HG03442 (cell line): ENCODE data around the gene ATP1A1.
A peak's percentile ranks its signal among the peaks of the same experiment; 100 is the strongest.

ENCODE experiments used
- ATAC-seq: cut with Tn5 transposase; IDR thresholded peaks from one replicate; pipeline ENCODE4 v1.9.1; 2021; ENCODE audit warnings: mild to moderate bottlenecking, moderate library complexity; ENCODE audit not compliant: unreplicated experiment

Gene ATP1A1

DNA sequence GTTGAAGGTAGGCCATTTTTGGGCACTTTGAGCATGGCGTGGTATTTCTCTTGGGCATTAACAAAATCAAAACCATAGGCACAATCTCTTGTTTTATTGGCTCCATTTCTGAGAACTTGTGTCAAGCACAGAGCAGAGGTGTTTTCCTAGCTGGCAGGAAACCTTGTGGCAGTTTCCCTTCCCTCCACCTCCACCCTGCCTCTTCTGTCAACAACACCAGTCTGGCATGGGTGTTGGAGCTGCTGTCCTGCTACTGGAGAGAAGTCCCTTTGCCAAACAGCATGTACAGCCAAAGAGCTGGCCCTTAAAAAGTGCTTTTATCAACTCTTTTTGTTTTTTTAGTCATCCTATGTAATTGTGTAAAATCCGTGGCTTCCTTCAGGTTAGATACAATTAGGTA is 16.0 kb downstream of the ATP1A1 start:
- ATAC-seq = no peak

DNA sequence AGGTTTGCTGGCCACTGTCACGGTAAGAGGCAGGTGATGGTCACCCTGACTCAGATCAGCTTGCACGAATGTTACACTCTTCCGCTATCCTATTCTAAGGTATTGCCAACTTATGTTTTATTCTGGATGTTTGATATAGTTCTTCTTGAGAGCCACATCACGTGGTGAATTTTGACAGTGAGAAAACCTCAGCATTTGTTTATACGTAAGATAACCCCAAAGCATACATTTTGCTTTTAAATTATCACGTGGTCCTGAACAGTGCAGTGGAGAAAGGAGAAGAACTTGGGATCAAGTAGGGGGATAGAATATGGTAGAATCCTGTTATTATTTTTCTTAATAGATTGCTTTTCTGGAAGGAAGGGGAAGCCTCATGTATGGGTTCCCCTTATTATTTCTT is 16.6 kb downstream of the ATP1A1 start:
- no peak for ATAC-seq

- ATAC-seq = peak; percentile 96
Observed at GRCh38 chr1:116390195-116390594, 17.2 kb downstream of the ATP1A1 start.

GRCh38 chr1:116391185-116391584 is 18.1 kb downstream of the ATP1A1 start:
- ATAC-seq = no peak

DNA sequence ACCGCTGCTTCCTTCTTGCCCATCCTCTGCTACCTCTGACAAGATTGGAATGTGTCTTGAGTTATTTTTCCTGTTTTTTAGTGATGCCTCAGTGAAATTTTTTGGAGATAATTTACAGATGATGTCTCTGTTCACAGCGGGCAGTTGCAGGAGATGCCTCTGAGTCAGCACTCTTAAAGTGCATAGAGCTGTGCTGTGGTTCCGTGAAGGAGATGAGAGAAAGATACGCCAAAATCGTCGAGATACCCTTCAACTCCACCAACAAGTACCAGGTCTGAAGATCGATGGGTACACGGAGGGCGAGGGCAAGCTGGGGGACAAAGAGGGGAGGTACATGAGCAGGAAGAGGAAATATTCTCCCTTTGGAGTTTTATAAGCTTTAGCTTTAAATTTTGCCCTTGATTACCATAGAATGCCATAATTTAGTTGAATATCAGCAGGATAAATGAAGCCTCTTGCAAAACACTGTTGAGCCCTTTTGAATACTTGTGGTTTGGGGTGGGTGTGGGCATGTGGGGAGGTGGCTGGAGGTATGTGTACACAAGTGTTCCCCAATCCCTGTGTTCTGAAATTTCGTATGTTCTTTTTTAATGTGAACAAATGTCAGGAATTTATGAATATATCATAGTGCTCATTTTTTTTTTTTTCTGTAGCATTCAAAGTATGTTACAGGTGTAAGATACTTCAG is 19.8 kb downstream of the ATP1A1 start:
- no peak for ATAC-seq

- no peak for ATAC-seq
Observed at GRCh38 chr1:116393792-116394191, 20.7 kb downstream of the ATP1A1 start.

DNA sequence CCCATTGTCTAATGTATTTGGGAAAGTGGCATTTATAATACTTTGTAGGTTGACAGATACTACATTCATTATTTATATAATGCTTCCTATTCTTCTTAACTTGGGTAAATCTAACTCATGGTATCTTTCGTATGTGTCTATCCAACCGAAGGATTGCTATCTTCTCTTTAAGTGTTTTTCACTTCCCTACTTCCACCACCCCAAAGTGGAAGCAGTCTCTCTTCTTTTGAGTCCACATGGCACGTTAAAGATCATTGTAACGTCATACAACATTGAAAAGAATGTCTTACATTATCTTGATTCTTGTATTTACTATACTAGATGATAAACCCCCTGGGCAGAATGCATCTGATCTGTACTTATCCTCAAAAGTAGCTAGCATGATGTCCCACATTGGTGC is 21.2 kb downstream of the ATP1A1 start:
- no peak for ATAC-seq

DNA sequence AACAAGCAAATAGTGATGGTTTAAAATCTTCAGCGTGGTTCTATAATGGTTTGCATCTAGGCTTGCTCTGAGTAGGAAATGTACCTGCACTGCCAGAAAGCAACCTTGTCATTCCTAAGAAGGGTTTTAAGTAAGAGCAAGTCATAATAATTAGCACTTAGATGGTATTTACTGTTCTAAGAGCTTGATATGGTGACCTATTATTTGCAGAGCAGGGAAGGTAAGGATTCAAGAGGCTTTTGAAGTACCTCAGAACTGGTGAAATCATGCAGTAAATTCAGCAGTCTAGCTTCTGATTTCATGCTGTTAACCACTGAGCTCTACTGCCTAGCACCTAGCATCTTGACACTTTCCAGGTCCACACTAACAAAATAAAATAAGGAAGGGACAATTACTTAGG is 23.7 kb downstream of the ATP1A1 start:
- ATAC-seq = no peak

GRCh38 chr1:116397728-116398127 is 24.7 kb downstream of the ATP1A1 start:
- no peak for ATAC-seq

DNA sequence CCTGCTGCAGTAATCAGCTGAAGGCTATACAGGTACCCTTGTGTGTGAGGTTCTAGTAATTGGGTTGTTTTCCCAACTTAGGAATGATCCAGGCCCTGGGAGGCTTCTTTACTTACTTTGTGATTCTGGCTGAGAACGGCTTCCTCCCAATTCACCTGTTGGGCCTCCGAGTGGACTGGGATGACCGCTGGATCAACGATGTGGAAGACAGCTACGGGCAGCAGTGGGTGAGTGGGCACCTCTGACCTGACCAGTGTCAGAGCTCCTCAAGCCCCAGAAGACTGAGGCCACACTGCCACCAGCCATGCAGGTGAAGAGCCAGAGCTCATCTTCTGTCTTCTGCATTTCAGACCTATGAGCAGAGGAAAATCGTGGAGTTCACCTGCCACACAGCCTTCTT is 27.7 kb downstream of the ATP1A1 start:
- ATAC-seq = no peak

DNA sequence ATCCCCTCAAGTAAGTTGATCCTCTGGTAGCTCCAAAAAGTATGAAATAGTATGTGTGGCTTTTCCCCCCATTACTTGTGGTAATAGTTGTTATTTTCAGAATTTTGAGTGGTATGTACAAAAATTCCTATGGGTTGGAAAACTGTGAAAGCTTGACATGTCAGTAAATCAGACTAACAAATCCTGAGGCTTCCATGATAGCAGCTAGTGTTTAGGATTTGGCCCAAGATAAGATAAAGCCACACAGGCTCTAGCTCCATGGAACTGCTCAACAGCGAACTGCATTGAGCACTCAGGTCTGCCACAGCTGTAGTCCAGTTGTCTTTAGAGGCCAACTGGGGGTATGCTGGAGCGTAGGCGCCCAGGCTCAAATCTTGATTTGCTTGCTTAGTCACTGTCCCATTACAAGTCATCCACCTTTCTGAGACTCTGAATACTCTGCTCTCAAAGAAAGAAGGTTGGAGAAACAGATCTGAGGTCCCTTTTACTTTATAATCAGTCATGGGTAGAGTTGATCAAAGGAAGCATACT is 28.7 kb downstream of the ATP1A1 start:
- ATAC-seq = no peak

- ATAC-seq = no peak
Observed at GRCh38 chr1:116402333-116402732, 29.3 kb downstream of the ATP1A1 start.

DNA sequence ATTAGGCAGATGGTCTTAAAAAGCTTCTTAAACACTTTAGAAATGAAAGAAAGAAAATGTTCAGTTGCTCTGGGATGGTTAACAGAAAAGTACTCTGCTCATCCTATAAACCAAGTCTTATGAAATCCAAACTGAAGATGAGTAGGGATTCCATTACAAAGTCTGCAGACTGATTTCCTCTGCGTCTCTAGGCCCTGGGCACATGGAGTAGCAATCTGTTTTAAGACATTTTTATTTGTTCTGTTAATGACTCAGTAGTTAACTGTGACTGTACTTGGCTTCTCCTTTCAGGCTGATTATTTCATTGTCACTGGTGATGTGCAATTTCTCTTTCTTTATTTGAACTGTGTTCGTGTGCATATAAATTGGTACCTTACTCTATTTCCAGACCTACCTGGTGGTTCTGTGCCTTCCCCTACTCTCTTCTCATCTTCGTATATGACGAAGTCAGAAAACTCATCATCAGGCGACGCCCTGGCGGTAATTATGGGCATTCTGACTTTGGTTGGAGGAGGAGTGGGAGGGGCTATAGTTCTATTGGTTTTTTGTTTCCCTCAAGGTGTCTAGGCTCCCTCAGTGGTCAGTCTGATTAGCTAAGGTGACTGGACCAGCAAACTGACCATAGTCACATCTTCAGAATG is 30.6 kb downstream of the ATP1A1 start:
- ATAC-seq = no peak

- no peak for ATAC-seq
Observed at GRCh38 chr1:116404699-116405098, 31.7 kb downstream of the ATP1A1 start.

DNA sequence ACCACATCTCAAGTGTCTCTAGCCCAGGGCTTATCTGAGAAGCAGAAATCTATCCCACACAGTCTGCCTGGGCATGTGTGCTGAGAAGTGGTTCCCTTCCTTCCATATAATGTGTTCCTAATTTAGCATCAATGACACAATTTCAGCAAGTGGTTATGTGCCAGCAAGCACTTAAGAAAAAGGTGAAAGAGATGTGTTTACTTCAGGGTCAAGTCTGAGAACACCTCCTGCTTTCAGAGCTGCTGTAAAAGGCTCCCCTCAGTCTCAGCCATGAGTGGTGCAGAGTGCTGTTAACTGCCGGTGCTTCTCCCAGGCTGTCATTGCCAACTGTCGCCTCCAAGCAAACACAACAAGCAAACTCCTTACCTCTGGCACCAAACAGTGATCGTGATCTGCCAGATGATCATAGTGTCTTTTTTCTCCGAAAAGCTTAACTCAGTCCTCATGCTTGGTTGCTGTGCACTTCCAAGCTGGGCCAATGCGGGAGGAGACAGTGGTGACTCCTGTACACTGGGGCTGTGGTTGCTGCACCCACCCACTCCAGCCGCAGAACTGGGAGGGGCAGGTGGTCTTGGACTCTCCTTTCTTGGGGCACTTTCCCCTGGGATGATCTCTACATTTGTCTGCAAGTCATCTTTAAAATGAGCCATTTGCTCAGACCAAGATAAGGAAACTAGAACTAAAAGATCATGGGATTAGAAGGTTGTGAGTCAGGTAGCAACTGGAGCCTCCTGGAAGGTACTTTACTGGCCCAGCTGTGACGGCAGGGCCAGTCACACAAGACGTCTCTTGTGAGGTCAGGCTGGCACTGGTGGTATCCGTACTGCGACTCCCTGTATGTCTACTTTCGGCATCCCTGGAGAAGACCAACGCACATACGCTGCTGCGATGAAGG is 32.4 kb downstream of the ATP1A1 start:
- ATAC-seq = no peak

DNA sequence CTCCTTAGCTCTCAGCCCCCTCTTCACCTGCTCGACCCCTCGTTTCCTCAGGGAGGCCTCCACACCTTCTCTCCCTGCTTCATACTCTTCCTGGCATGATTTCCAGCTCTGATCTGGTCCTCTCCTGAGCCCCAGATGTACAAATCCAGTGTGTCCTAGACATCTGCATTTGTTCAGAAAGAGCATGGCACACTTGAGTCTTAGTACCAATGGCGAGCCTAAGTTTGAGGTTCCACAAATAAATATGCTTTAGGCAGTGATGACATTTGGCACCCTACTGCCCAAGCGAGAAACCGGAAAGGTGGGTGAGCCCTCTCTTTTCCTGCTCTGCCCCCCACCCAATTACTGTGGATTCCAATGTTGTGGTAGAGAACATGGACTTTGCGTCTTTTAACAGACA is 34.0 kb downstream of the ATP1A1 start:
- ATAC-seq = no peak

- ATAC-seq = no peak
Observed at GRCh38 chr1:116408193-116408592, 35.1 kb downstream of the ATP1A1 start.

DNA sequence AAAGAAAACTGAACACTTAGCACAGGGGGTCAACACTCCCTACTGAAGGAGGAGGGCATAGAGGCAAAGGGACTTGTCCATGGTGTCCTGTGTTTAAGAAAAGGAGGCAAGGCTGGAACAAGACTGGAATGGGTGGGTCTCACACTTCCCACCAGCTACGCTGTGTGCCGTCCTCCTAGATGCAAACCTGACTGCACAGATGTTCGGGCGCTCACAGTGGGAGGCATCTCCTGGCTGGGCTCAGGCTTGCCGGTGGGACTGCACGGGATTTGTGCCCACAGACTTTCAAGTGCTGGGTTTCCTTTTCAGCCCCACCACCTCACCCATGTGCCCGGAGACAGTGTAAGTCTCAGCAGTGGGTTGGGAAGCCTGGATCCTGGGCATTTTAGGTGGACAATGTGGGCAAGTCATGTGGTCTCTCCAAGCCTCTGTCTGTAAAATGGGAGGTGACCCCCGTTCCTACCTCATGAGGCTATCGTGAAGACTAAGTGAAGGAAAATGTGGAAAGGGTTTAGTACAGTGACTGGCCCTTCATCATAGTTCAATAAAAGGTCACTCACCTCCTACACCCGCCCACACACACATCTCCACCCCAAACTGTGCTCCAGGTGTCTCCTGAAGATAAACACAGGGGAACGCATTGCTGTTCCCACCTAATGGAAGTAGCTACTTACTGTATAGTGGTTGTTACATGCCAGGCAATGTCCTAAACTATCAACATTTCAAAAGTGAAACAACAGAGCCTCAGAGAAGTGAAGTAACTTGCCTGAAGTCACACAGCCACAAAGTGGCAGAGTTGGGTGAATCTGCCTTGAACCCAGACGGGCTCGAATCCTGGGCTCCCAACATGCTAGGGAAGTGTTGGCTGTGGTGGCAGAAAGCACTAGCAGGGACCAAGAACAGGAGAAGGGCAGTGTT is 36.0 kb downstream of the ATP1A1 start:
- no peak for ATAC-seq

DNA sequence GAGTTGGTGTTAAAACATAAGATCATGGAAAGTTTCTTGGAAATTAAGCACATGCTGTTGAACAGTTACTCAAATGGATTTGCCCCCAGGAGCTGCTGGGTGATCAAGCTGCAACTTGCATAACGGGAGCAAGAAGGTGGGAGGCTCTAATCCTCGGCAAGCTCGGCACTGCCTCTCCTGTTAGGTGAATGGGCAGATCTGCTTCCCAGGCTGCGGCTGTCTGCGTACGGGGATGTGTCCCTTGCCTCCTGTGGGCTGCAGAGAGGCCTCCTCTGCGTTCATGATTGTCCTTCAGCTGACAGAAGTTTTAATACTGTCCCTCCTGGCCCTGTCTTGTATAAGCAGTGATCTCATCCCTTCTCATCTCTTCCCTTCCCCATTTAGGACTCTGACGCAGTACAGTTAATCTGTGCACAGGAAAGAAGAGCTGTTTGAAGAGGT is 36.7 kb downstream of the ATP1A1 start:
- ATAC-seq = no peak

DNA sequence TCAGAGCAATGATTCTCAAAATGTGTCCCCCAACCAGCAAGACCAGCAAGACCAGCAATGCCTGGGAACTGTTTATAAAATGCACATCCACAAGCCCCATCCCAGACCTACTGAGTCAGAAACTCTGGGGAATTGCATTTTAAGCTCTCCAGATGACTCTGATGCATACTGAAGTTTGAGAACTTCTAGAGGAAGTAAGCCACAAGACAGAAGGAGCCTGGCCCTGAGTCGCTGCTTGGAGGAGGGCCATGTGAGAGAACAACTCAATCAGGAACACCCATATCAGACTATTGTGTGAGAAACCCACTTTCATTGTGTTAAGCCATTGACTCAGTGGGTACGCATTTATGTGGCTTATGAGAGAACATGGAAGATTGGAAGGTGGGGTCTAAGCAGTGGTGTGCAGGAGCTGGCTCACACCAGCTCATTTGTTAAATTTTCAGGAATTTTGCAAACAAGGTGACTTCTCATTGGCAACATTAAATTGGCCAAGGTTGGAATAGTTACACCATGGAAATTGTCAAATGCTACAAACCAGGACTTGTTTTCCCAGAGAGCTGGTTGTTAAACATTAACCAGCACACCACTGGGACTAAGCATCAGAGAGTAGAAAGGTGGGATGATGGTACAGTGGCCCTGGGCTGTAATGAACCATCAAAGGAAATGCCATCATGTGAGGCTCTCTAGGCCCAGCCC is 38.9 kb downstream of the ATP1A1 start:
- no peak for ATAC-seq
